GM12878 (cell line): Measurements from ENCODE around the gene GUCY1A2.

Source experiments
- ATF3 ChIP-seq: IDR thresholded peaks from 2 replicates; pipeline ENCODE4 v1.6.1; 2011; ENCODE audit warnings: low read depth, mild to moderate bottlenecking, low read length, moderate library complexity, borderline replicate concordance; ENCODE audit errors: extremely low read depth
- CTCF ChIP-seq, 3 experiments: IDR thresholded peaks in 2 of 3; conservative IDR thresholded peaks in 1 of 3; 2 replicates each; pipeline ENCODE4 v1.5.1; 2011; ENCODE audit warnings: low read depth in 3 of 3, low read length in 3 of 3, mild to moderate bottlenecking in 3 of 3, control low read depth in 2 of 3, moderate library complexity in 2 of 3, inconsistent platforms in 1 of 3, mixed read lengths in 1 of 3; ENCODE audit not compliant: control insufficient read depth in 2 of 3, insufficient read depth in 1 of 3; ENCODE audit errors: extremely low read depth in 1 of 3
- ELK1 ChIP-seq: IDR thresholded peaks from 2 replicates; pipeline ENCODE4 v1.6.1; 2012; ENCODE audit warnings: low read depth, low read length, improper control_type of control experiment
- EP300 ChIP-seq, 2 experiments: fragments of 150-350 bp in 1 of 2; IDR thresholded peaks; 2 replicates each; pipeline ENCODE4 v1.6.1; 2011 to 2012; ENCODE audit warnings: low read depth in 2 of 2, low read length in 2 of 2, borderline replicate concordance in 1 of 2, improper control_type of control experiment in 1 of 2, inconsistent platforms in 1 of 2; ENCODE audit not compliant: control insufficient read depth in 1 of 2
- EZH2 ChIP-seq: IDR thresholded peaks from 2 replicates; pipeline ENCODE4 v1.6.1; 2012; ENCODE audit warnings: low read depth, mild to moderate bottlenecking, control low read depth, inconsistent platforms, low read length, borderline replicate concordance; ENCODE audit not compliant: control insufficient read depth
- POLR2A ChIP-seq: IDR thresholded peaks from 2 replicates; pipeline ENCODE4 v1.6.1; 2011; ENCODE audit warnings: low read depth, mild to moderate bottlenecking, low read length
- POLR2AphosphoS5 ChIP-seq: IDR thresholded peaks from 2 replicates; pipeline ENCODE4 v1.6.1; 2011; ENCODE audit warnings: mild to moderate bottlenecking, low read length, inconsistent platforms
- RFX5 ChIP-seq: IDR thresholded peaks from 2 replicates; pipeline ENCODE4 v1.6.1; 2011; ENCODE audit warnings: low read depth, low read length, improper control_type of control experiment
- SUZ12 ChIP-seq: fragments of 200-600 bp; sonication (generic); IDR thresholded peaks from one replicate; pipeline ENCODE4 v1.6.1; 2018; ENCODE audit warnings: antibody characterized with exemption, mild to moderate bottlenecking; ENCODE audit not compliant: unreplicated experiment

- no peak for TF ChIP-seq EZH2
- TF ChIP-seq ATF3 = no peak
- TF ChIP-seq POLR2AphosphoS5 = no peak
- no peak for TF ChIP-seq CTCF (IDR thresholded peaks at IDR 0.05 in 2 of 3, conservative IDR thresholded peaks at IDR 0.05 in 1 of 3; ENCODE audit: control insufficient read depth in 2 of 3, extremely low read depth in 1 of 3, insufficient read depth in 1 of 3, low read depth in 3 of 3, low read length in 3 of 3)
- no peak for TF ChIP-seq SUZ12
- no peak for TF ChIP-seq EP300 (IDR thresholded peaks at IDR 0.05; ENCODE audit: borderline replicate concordance in 1 of 2, control insufficient read depth in 1 of 2, low read depth in 2 of 2, low read length in 2 of 2)
- TF ChIP-seq ELK1 = no peak
- TF ChIP-seq POLR2A = no peak
- TF ChIP-seq RFX5 = no peak
Measured at GRCh38 chr11:106813806-106814205, 204.5 kb downstream of the GUCY1A2 start.
